Activated CD8-positive, alpha-beta T cell treated with anti-CD3 and anti-CD28 coated beads for 36 hours (primary cell): ENCODE data around the gene JAG1. TPM values are rescaled to one million over a fixed set of nuclear protein-coding genes. Genes with fewer than 3 reads are reported as not detected.

Experiments used
- ATAC-seq: fragments of 200-7000 bp; cut with Tn5 transposase; one replicate; pipeline ENCODE4 v1.10.0; 2021; ENCODE audit warnings: mild to moderate bottlenecking, moderate library complexity
- CTCF ChIA-PET: fragments of 350-600 bp; sonication (Branson Sonifier 250); formaldehyde crosslinking; loops from one replicate; lab custom pipeline; 2021; ENCODE audit warnings: antibody characterized with exemption; lab: Charles Lee
- POLR2A ChIA-PET: fragments of 350-600 bp; sonication (Branson Sonifier 250); formaldehyde crosslinking; loops from one replicate; lab custom pipeline; 2021; ENCODE audit warnings: antibody characterized with exemption; lab: Charles Lee
- DNase-seq: peaks from one replicate; pipeline ENCODE4 v3.0.0-alpha.2; 2020
- H3K27ac Mint-ChIP-seq: one replicate; pipeline ENCODE4 v1.8.0; 2021; ENCODE audit warnings: mild to moderate bottlenecking, mixed read lengths
- H3K27me3 Mint-ChIP-seq: one replicate; pipeline ENCODE4 v1.8.0; 2021; ENCODE audit warnings: mixed read lengths
- H3K36me3 Mint-ChIP-seq: one replicate; pipeline ENCODE4 v1.8.0; 2021; ENCODE audit warnings: low read depth, mixed read lengths
- H3K4me1 Mint-ChIP-seq: one replicate; pipeline ENCODE4 v1.8.0; 2021; ENCODE audit warnings: low read depth, mixed read lengths
- H3K4me3 Mint-ChIP-seq: one replicate; pipeline ENCODE4 v1.8.0; 2021; ENCODE audit warnings: mild to moderate bottlenecking, moderate library complexity, mixed read lengths
- H3K9me3 Mint-ChIP-seq: one replicate; pipeline ENCODE4 v1.8.0; 2021; ENCODE audit warnings: mixed read lengths
- intact Hi-C: fragments of 100-400 bp; cut with micrococcal nuclease; formaldehyde crosslinking; loops from one replicate; pipeline ENCODE4 v1.10.0; 2022
- total RNA-seq, 2 experiments: library from RNA; stranded (reverse); gene quantifications; one replicate each; pipeline ENCODE4 v1.2.3, GENCODE V29; 2021
- TF ChIP-seq, protein P1 (sequence below): fragments of 200-600 bp; IDR thresholded peaks from one replicate; pipeline ENCODE4 v1.8.0; 2022; ENCODE audit warnings: antibody characterized with exemption, mild to moderate bottlenecking

Gene JAG1
- total RNA-seq, 2 experiments from 2014 or later: 0.41 to 0.58 TPM

GRCh38 chr20:10708351-10709185, 34.8 kb upstream of the JAG1 start:
- intact Hi-C loops: no loop called here
- TF ChIP-seq, protein P1, sequence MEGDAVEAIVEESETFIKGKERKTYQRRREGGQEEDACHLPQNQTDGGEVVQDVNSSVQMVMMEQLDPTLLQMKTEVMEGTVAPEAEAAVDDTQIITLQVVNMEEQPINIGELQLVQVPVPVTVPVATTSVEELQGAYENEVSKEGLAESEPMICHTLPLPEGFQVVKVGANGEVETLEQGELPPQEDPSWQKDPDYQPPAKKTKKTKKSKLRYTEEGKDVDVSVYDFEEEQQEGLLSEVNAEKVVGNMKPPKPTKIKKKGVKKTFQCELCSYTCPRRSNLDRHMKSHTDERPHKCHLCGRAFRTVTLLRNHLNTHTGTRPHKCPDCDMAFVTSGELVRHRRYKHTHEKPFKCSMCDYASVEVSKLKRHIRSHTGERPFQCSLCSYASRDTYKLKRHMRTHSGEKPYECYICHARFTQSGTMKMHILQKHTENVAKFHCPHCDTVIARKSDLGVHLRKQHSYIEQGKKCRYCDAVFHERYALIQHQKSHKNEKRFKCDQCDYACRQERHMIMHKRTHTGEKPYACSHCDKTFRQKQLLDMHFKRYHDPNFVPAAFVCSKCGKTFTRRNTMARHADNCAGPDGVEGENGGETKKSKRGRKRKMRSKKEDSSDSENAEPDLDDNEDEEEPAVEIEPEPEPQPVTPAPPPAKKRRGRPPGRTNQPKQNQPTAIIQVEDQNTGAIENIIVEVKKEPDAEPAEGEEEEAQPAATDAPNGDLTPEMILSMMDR: no peak
- Mint-ChIP-seq H3K9me3 (peaks cover 2% of the 10 kb centered on the region), H3K36me3 (no peaks in the 10 kb centered on the region), H3K4me1 (no peaks in the 10 kb centered on the region), H3K27ac (no peak overlapping the region), H3K4me3 (no peak overlapping the region), H3K27me3 (peaks cover 9% of the 10 kb centered on the region)
- ChIA-PET POLR2A (no interaction called here), CTCF (interaction anchor here (1.2 kb wide), 1 partner anchor 12 kb away, joined by 3 read pairs; no protein-coding TSS in a partner anchor)
- ATAC-seq (no peak), DNase-seq (no peak)

- intact Hi-C loops: no loop called here
- ChIA-PET CTCF (interaction anchor here (1.2 kb wide), 1 partner anchor 11 kb away, joined by 3 read pairs; no protein-coding TSS in a partner anchor), POLR2A (no interaction called here)
- no peak overlapping the region for H3K4me3 Mint-ChIP-seq
- DNase-seq (no peak), ATAC-seq (no peak)
- H3K9me3 Mint-ChIP-seq: peaks cover 2% of the 10 kb centered on the region
- no peaks in the 10 kb centered on the region for H3K36me3 Mint-ChIP-seq
- H3K27ac Mint-ChIP-seq: no peak overlapping the region
- H3K4me1 Mint-ChIP-seq: no peaks in the 10 kb centered on the region
- H3K27me3 Mint-ChIP-seq: peaks cover 9% of the 10 kb centered on the region
- TF ChIP-seq, protein P1: no peak
Observed at GRCh38 chr20:10707791-10708190, 34.0 kb upstream of the JAG1 start.

- Mint-ChIP-seq H3K9me3 (peaks cover 2% of the 10 kb centered on the region), H3K27ac (no peak overlapping the region), H3K36me3 (no peaks in the 10 kb centered on the region), H3K4me3 (no peak overlapping the region), H3K27me3 (peaks cover 9% of the 10 kb centered on the region), H3K4me1 (no peaks in the 10 kb centered on the region)
- DNase-seq: no peak
- POLR2A ChIA-PET: no interaction called here
- ATAC-seq: no peak
- CTCF ChIA-PET: no interaction called here
- TF ChIP-seq, protein P1: no peak
- intact Hi-C loops: no loop called here
Observed at GRCh38 chr20:10707068-10707467, 33.3 kb upstream of the JAG1 start.

DNA sequence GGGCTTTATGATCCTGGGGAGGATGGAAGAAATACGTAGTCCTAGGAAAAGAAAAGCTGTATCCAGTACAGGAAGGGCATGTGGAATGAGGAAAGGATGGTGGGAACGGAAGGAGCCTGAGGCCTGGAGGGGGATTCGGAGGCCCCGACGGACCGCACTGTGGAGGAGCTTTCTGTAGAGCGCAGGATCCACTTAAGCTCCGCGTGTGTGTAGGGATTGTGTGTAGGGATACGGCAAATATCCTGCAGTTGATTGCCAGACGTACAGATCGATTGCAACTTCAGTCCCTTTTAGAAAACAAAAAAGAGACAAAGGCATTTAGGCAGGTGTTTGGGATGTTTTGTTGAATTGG, 32.6 kb upstream of the JAG1 start:
- ChIA-PET POLR2A (no interaction called here), CTCF (no interaction called here)
- intact Hi-C loops: no loop called here
- DNase-seq (no peak), ATAC-seq (no peak)
- H3K4me1 Mint-ChIP-seq: no peaks in the 10 kb centered on the region
- H3K27me3 Mint-ChIP-seq: peaks cover 9% of the 10 kb centered on the region
- TF ChIP-seq, protein P1: no peak
- no peaks in the 10 kb centered on the region for H3K36me3 Mint-ChIP-seq
- H3K9me3 Mint-ChIP-seq: peaks cover 2% of the 10 kb centered on the region
- no peak overlapping the region for H3K27ac Mint-ChIP-seq
- no peak overlapping the region for H3K4me3 Mint-ChIP-seq

GRCh38 chr20:10705801-10706459, 32.1 kb upstream of the JAG1 start:
- CTCF ChIA-PET: no interaction called here
- Mint-ChIP-seq H3K4me1 (no peaks in the 10 kb centered on the region), H3K27me3 (peaks cover 8% of the 10 kb centered on the region), H3K9me3 (peaks cover 2% of the 10 kb centered on the region), H3K27ac (no peak overlapping the region), H3K4me3 (no peak overlapping the region), H3K36me3 (no peaks in the 10 kb centered on the region)
- POLR2A ChIA-PET: no interaction called here
- intact Hi-C loops: no loop called here
- ATAC-seq (no peak), DNase-seq (no peak)
- TF ChIP-seq, protein P1: no peak
